HCT116 (cell line): ENCODE data around the gene FADD.

Experiments used
- CEBPB ChIP-seq: IDR thresholded peaks from 2 replicates; pipeline ENCODE4 v1.6.1; 2012; ENCODE audit warnings: low read depth
- CTCF ChIP-seq, 3 experiments: fragments of 200-600 bp in 1 of 3; sonication (generic) in 1 of 3; IDR thresholded peaks in 2 of 3; conservative IDR thresholded peaks in 1 of 3; 2 replicates each; pipeline ENCODE4 v1.5.1; 2012 to 2017; ENCODE audit warnings: low read depth in 2 of 3, low read length in 2 of 3, antibody characterized with exemption in 1 of 3, borderline replicate concordance in 1 of 3, control low read depth in 1 of 3, mild to moderate bottlenecking in 1 of 3, mixed read lengths in 1 of 3, mixed run types in 1 of 3, moderate library complexity in 1 of 3; ENCODE audit not compliant: insufficient read depth in 1 of 3
- EGR1 ChIP-seq: IDR thresholded peaks from 2 replicates; pipeline ENCODE4 v1.6.1; 2012; ENCODE audit warnings: low read depth
- EZH2 ChIP-seq: fragments of 200-600 bp; sonication (generic); IDR thresholded peaks from 2 replicates; pipeline ENCODE4 v1.6.1; 2017; ENCODE audit warnings: antibody characterized with exemption, mixed run types
- EZH2phosphoT487 ChIP-seq: fragments of 200-600 bp; IDR thresholded peaks from 2 replicates; pipeline ENCODE4 v1.6.1; 2018; ENCODE audit warnings: antibody characterized with exemption, borderline replicate concordance
- POLR2A ChIP-seq: IDR thresholded peaks from 2 replicates; pipeline ENCODE4 v1.7.0; 2011; ENCODE audit warnings: borderline replicate concordance; ENCODE audit not compliant: insufficient read depth, insufficient read length; ENCODE audit errors: extremely low read depth
- POLR2AphosphoS5 ChIP-seq: IDR thresholded peaks from 2 replicates; pipeline ENCODE4 v1.6.1; 2011; ENCODE audit warnings: mild to moderate bottlenecking, low read depth, low read length, moderate library complexity
- RAD21 ChIP-seq: IDR thresholded peaks from 2 replicates; pipeline ENCODE4 v1.6.1; 2012; ENCODE audit warnings: low read depth, mild to moderate bottlenecking
- REST ChIP-seq: IDR thresholded peaks from 2 replicates; pipeline ENCODE4 v1.6.1; 2012; ENCODE audit warnings: low read depth
- SIN3A ChIP-seq: IDR thresholded peaks from 2 replicates; pipeline ENCODE4 v1.6.1; 2012; ENCODE audit warnings: low read depth
- SRF ChIP-seq: IDR thresholded peaks from 2 replicates; pipeline ENCODE4 v1.6.1; 2012; ENCODE audit warnings: low read depth
- ZBTB33 ChIP-seq: IDR thresholded peaks from 2 replicates; pipeline ENCODE4 v1.6.1; 2011; ENCODE audit warnings: mild to moderate bottlenecking, low read length, moderate library complexity; ENCODE audit not compliant: insufficient replicate concordance; ENCODE audit errors: extremely low read depth
- ZFX ChIP-seq: fragments of 450-650 bp; IDR thresholded peaks from 2 replicates; pipeline ENCODE4 v1.6.1; 2017
- ZNF274 ChIP-seq: fragments of 200-500 bp; sonication (Bioruptor generic); IDR thresholded peaks from 2 replicates; pipeline ENCODE4 v1.6.1; 2014; ENCODE audit warnings: mild to moderate bottlenecking, low read depth, low read length, inconsistent platforms

GRCh38 chr11:70168405-70168754 lies 34.7 kb upstream of the FADD start:
- no peak for TF ChIP-seq CTCF (IDR thresholded peaks at IDR 0.05 in 2 of 3, conservative IDR thresholded peaks at IDR 0.05 in 1 of 3; ENCODE audit: borderline replicate concordance in 1 of 3, insufficient read depth in 1 of 3, low read depth in 2 of 3, low read length in 2 of 3)
- no peak for TF ChIP-seq REST
- no peak for TF ChIP-seq SRF
- no peak for TF ChIP-seq SIN3A
- TF ChIP-seq POLR2A: no peak
- TF ChIP-seq ZNF274: no peak
- TF ChIP-seq EGR1: no peak
- no peak for TF ChIP-seq RAD21
- TF ChIP-seq EZH2: no peak
- no peak for TF ChIP-seq ZFX
- no peak for TF ChIP-seq POLR2AphosphoS5
- TF ChIP-seq EZH2phosphoT487: no peak
- TF ChIP-seq CEBPB: no peak
- TF ChIP-seq ZBTB33: no peak
